Ovary (tissue), 9 donors: Measurements from ENCODE around the gene RGS19. TPM values are rescaled to one million over a fixed set of nuclear protein-coding genes. Genes with fewer than 3 reads are reported as not detected.

Source experiments
- DNase-seq, 5 donors: peaks; one replicate each; pipeline ENCODE4 v3.0.0-alpha.2; 2019 to 2020
- H3K27ac ChIP-seq, 2 donors: fragments of 200-600 bp; one replicate each; pipeline versions ENCODE4 v1.5.1 to v1.8.0; 2019 to 2022
- H3K27me3 ChIP-seq: fragments of 200-600 bp; one replicate; pipeline ENCODE4 v1.8.0; 2022
- H3K36me3 ChIP-seq: fragments of 200-600 bp; sonication (generic); one replicate; pipeline ENCODE4 v1.5.1; 2019
- H3K4me1 ChIP-seq: one replicate; pipeline ENCODE4 v1.8.1; 2013; ENCODE audit warnings: mild to moderate bottlenecking, moderate library complexity; ENCODE audit not compliant: insufficient read depth
- H3K4me3 ChIP-seq: fragments of 200-600 bp; sonication (generic); one replicate; pipeline ENCODE4 v1.5.1; 2017
- H3K9me3 ChIP-seq, 2 donors: fragments of 200-600 bp in 1 of 2; sonication (generic) in 1 of 2; one replicate each; pipeline versions ENCODE4 v1.5.1 to v1.8.1; 2013 to 2019; ENCODE audit warnings: mild to moderate bottlenecking in 1 of 2, moderate library complexity in 1 of 2
- CTCF ChIP-seq, 3 donors: fragments of 450-650 bp in 2 of 3; fragments of 200-600 bp in 1 of 3; IDR thresholded peaks; one replicate each; pipeline versions ENCODE4 v1.5.1 to v1.8.0; 2016 to 2022; ENCODE audit warnings: antibody characterized with exemption in 3 of 3, mild to moderate bottlenecking in 1 of 3
- EP300 ChIP-seq: sonication (generic); formaldehyde crosslinking; IDR thresholded peaks from one replicate; pipeline ENCODE4 v1.6.1; 2017; ENCODE audit warnings: antibody characterized with exemption
- POLR2A ChIP-seq: fragments of 450-650 bp; IDR thresholded peaks from one replicate; pipeline ENCODE4 v1.6.1; 2017; ENCODE audit warnings: antibody characterized with exemption, mild to moderate bottlenecking, moderate library complexity
- WGBS, 3 donors: extraction: QIAGEN DNeasy Blood & Tissue Kit in 1 of 3; methylation state at CpG; one replicate each; pipeline versions ENCODE4 v1.1.5 to v1.1.7; 2013 to 2017; 5-methylcytosine and 5-hydroxymethylcytosine counted together
- intact Hi-C, 4 donors: fragments of 100-400 bp; cut with DNase I; formaldehyde crosslinking; loops; one replicate each; pipeline versions ENCODE4 v1.11.0 to v1.15.1; 2022 to 2023
- microRNA-seq, 3 donors: library from miRNA; unstranded; fragments of <30 nt; microRNA quantifications; one replicate each; pipeline versions ENCODE4 to v1.2.0, GENCODE V29; 2019 to 2020
- polyA plus RNA-seq, 2 donors: library from polyadenylated mRNA; stranded (reverse); fragments of 200-250 nt in 1 of 2; fragments of 350-450 nt in 1 of 2; fragmentation: Illumina TruSeq in 1 of 2; extraction: RNeasy Lipid Tissue Mini Kit (QIAGEN cat#74804) in 1 of 2; gene quantifications; one replicate each; pipeline ENCODE4 v1.2.3, GENCODE V29; 2013 to 2014
- small RNA-seq: library from RNA; depleted of rRNA; stranded (forward); fragments of <200 nt; gene quantifications from one replicate; pipeline ENCODE3, GENCODE V24; 2016
- total RNA-seq, 7 donors: library from RNA; depleted of rRNA in 2 of 7; stranded (reverse); fragments of >200 nt in 2 of 7; fragmentation: NEBNext Ultra II Directional in 3 of 7; extraction: Animal tissue kit (Norgen Biotek cat#: 25700) in 3 of 7; gene quantifications; one replicate each; pipeline versions ENCODE4 v1.1.0 to v1.2.4, GENCODE V29; 2016 to 2023
- donor health status: DM: no; HTN: no; CAD: no; lungs with moderate emphysema.
- donor health status: DM: no; HTN: no; CAD: no.
- donor health status: Bipolar disorder and iron deficiency.
- donor health status: DM: yes; HTN: yes; CAD: no.
- donor health status: DM: no; HTN: no; CAD: no.
- donor health status: DM: yes; HTN: yes; CAD: no.

The RGS19 gene
- total and polyA plus RNA-seq, 9 donors = 2.1 to 7.6 (median 4.5) TPM

DNA sequence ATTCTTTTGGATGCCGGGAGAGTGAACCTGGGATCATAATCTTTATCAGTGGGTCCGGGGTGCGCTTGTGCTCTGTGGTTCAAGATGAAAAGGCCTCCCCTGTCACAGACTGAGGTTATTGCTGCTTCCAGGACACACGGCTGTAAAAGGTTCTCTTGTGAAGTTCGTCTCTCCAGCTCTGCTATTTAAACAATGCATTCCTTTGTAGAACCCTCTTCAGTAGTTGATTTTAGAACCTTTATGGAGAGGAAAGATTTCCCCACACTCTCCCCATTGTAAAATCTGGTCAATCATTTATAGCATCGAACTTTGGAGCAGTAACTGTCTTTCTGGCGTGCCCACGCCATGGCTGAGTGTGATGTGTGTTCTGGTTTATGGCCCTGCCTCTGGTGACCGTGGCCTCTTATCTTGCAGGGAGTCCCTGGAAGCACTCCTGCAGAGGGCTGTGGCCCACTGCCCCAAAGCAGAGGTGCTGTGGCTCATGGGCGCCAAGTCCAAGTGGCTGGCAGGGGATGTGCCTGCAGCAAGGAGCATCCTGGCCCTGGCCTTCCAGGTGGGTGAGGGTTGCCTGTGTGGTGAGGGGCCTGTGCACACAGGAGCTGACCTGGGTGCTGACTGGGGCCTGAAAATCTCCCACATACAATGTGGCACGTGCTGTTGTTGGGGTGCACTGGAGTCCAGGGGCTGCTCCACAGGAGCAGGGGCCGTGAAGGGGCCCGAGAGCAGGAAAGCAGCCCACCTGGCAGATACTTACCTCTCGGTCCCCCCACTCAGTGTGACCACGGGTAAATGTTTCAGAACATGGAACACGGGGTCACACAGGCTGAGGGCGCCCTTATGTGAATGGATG is 55.0 kb downstream of the RGS19 start:
- H3K9me3 ChIP-seq = no peaks in the 10 kb centered on the region
- H3K27ac ChIP-seq = no peak overlapping the region
- H3K36me3 ChIP-seq = no peaks in the 10 kb centered on the region
- no peak overlapping the region for H3K4me3 ChIP-seq
- 87 to 92% (median 87%) methylated on average over 17 of the region's 17 CpGs for WGBS, 3 donors
- no peak for DNase-seq
- TF ChIP-seq EP300 (no peak), CTCF (IDR thresholded peaks at IDR 0.05) (no peak), POLR2A (no peak)
- no peaks in the 10 kb centered on the region for H3K4me1 ChIP-seq
- intact Hi-C loops = no loop called here
- no peaks in the 10 kb centered on the region for H3K27me3 ChIP-seq

DNA sequence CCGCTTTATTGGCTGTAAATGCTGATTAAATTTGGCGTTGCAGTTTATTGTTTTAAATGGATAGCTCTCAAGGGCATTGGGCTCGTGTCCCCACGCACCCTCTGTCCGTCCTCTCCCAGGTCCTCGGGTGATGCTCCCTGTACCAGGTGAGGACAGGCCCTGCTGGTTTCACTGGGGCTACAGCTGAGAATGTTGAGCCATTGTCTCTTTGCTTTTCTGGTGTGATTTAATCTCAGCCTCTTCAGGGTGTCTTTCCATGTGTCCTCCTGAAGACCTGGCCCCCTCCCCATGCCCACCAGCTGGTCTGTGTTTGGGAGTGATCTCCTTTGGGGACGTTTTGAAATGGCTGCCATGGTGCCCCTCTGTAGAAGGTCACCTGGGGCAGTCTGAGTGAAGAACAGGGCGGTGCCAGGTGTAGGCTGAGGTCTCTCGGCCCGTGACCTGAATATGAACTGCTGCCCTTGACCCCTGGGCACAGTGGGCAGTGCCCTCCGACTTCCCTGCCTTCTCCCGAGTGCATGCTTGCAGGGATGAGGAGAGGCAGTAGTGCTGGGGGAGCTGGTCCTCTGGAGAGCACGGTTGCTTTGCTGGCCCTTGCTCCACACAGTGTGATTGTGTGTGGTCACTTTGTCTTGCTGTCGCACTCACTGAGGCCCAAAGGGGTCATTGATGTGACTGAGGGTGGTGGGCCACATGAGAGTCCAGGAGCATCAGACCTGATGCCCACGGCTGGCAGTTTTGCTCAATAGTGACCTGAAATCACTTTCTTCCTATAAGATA is 55.8 kb downstream of the RGS19 start:
- H3K4me1 ChIP-seq = no peaks in the 10 kb centered on the region
- H3K4me3 ChIP-seq = no peak overlapping the region
- no peak overlapping the region for H3K27ac ChIP-seq
- no peaks in the 10 kb centered on the region for H3K9me3 ChIP-seq
- no peaks in the 10 kb centered on the region for H3K27me3 ChIP-seq
- WGBS, 3 donors = 74 to 83% (median 76%) methylated on average over 15 of the region's 15 CpGs
- intact Hi-C loops = no loop called here
- H3K36me3 ChIP-seq = no peaks in the 10 kb centered on the region
- no peak for TF ChIP-seq EP300
- TF ChIP-seq CTCF (IDR thresholded peaks at IDR 0.05) = no peak
- no peak for TF ChIP-seq POLR2A
- no peak for DNase-seq

Small RNAs within 50 kb of the gene (microRNA-seq; reads per million reads assigned to microRNA genes)
- gene MIR6813 = 0 reads per million in 3 donors

Small RNAs within 50 kb of the gene (small RNA-seq; reads per million reads assigned to genes)
- gene AL355803.1 (not detected), gene MIR6813 (not detected)

Other genes with a start within 250 kb of the RGS19 start
- gene ZBTB46, start 248.3 kb downstream of the RGS19 start, total RNA-seq = 10 to 100 TPM; 11.4 to 55.1 (median 35.2) TPM
- gene ZBTB46, start 248.3 kb downstream of the RGS19 start, polyA plus RNA-seq = 10 to 100 TPM in 1 of 2 donors, 1 to 10 TPM in 1; 4.1 to 12.2 TPM
- not detected for gene ABHD16B, start 218.0 kb downstream of the RGS19 start, total RNA-seq
- gene ABHD16B, start 218.0 kb downstream of the RGS19 start, polyA plus RNA-seq = under 1 TPM in 1 of 2 donors, not detected in 1; 0.57 TPM
- 10 to 100 TPM; 51.5 to 78.0 (median 68.8) TPM for gene TPD52L2, start 214.2 kb downstream of the RGS19 start, total RNA-seq
- gene TPD52L2, start 214.2 kb downstream of the RGS19 start, polyA plus RNA-seq = 10 to 100 TPM; 73.3 to 78.9 TPM
- gene DNAJC5, start 184.4 kb downstream of the RGS19 start, total RNA-seq = 10 to 100 TPM; 12.4 to 32.8 (median 26.5) TPM
- gene DNAJC5, start 184.4 kb downstream of the RGS19 start, polyA plus RNA-seq = 10 to 100 TPM; 11.1 to 12.3 TPM
- 10 to 100 TPM; 32.0 to 58.6 (median 47.0) TPM for gene UCKL1, start 123.1 kb downstream of the RGS19 start, total RNA-seq
- gene UCKL1, start 123.1 kb downstream of the RGS19 start, polyA plus RNA-seq = 10 to 100 TPM in 1 of 2 donors, 1 to 10 TPM in 1; 6.6 to 54.4 TPM
- gene ZNF512B, start 109.6 kb downstream of the RGS19 start, total RNA-seq = 10 to 100 TPM in 5 of 7 donors, 1 to 10 TPM in 2; 6.3 to 24.7 (median 22.3) TPM
- gene ZNF512B, start 109.6 kb downstream of the RGS19 start, polyA plus RNA-seq = 10 to 100 TPM in 1 of 2 donors, 1 to 10 TPM in 1; 2.5 to 14.0 TPM
- 1 to 10 TPM in 2 of 7 donors, under 1 TPM in 5; 0.20 to 3.1 (median 0.65) TPM for gene SAMD10, start 99.9 kb downstream of the RGS19 start, total RNA-seq
- under 1 TPM; 0.27 to 0.50 TPM for gene SAMD10, start 99.9 kb downstream of the RGS19 start, polyA plus RNA-seq
- 10 to 100 TPM; 46.5 to 84.9 (median 73.4) TPM for gene PRPF6, start 98.4 kb downstream of the RGS19 start, total RNA-seq
- 10 to 100 TPM; 60.0 to 61.6 TPM for gene PRPF6, start 98.4 kb downstream of the RGS19 start, polyA plus RNA-seq
- 1 to 10 TPM in 6 of 7 donors, under 1 TPM in 1; 0.60 to 2.8 (median 1.8) TPM for gene C20orf204, start 43.3 kb downstream of the RGS19 start, total RNA-seq
- gene C20orf204, start 43.3 kb downstream of the RGS19 start, polyA plus RNA-seq = under 1 TPM; 0.20 to 0.61 TPM
- 10 to 100 TPM in 5 of 7 donors, 1 to 10 TPM in 2; 2.0 to 63.8 (median 13.1) TPM for gene SOX18, start 29.9 kb downstream of the RGS19 start, total RNA-seq
- gene SOX18, start 29.9 kb downstream of the RGS19 start, polyA plus RNA-seq = 10 to 100 TPM in 1 of 2 donors, 1 to 10 TPM in 1; 2.7 to 12.0 TPM
- gene TCEA2, start 16.3 kb downstream of the RGS19 start, total RNA-seq = 10 to 100 TPM; 41.0 to 93.5 (median 71.9) TPM
- gene TCEA2, start 16.3 kb downstream of the RGS19 start, polyA plus RNA-seq = 10 to 100 TPM; 20.0 to 78.4 TPM
- gene OPRL1, start 564 bp upstream of the RGS19 start, total RNA-seq = under 1 TPM; 0.12 to 0.80 (median 0.43) TPM
- gene OPRL1, start 564 bp upstream of the RGS19 start, polyA plus RNA-seq = under 1 TPM; 0.25 to 0.62 TPM
- gene LKAAEAR1, start 4.9 kb upstream of the RGS19 start, total RNA-seq = 10 to 100 TPM in 1 of 7 donors, not detected in 6; 10.5 TPM
- not detected for gene LKAAEAR1, start 4.9 kb upstream of the RGS19 start, polyA plus RNA-seq
- gene NPBWR2, start 28.0 kb upstream of the RGS19 start, total RNA-seq = not detected
- gene NPBWR2, start 28.0 kb upstream of the RGS19 start, polyA plus RNA-seq = not detected
- gene MYT1, start 84.9 kb upstream of the RGS19 start, total RNA-seq = under 1 TPM; 0.05 to 0.25 (median 0.15) TPM
- gene MYT1, start 84.9 kb upstream of the RGS19 start, polyA plus RNA-seq = under 1 TPM in 1 of 2 donors, not detected in 1; 0.07 TPM
- 10 to 100 TPM; 32.0 to 96.3 (median 79.0) TPM for gene PCMTD2, start 176.2 kb upstream of the RGS19 start, total RNA-seq
- gene PCMTD2, start 176.2 kb upstream of the RGS19 start, polyA plus RNA-seq = 10 to 100 TPM; 58.8 to 66.0 TPM